Transverse colon (tissue), 4 donors: Measurements from ENCODE around the gene GNG14. TPM values are rescaled to one million over a fixed set of nuclear protein-coding genes. Genes with fewer than 3 reads are reported as not detected.
A peak's percentile ranks its signal among the peaks of the same experiment; 100 is the strongest.

ENCODE experiments used
- DNase-seq: peaks from one replicate; pipeline ENCODE4 v3.0.0-alpha.2; 2019
- H3K27ac ChIP-seq, 4 donors: fragments of 200-600 bp; sonication (generic); 2 replicates each; pipeline ENCODE4 v1.5.1; 2016 to 2018; ENCODE audit warnings: inconsistent platforms in 4 of 4
- H3K27me3 ChIP-seq: fragments of 200-600 bp; sonication (generic); 2 replicates; pipeline ENCODE4 v1.5.1; 2017; ENCODE audit warnings: inconsistent platforms
- H3K36me3 ChIP-seq, 4 donors: fragments of 200-600 bp; sonication (generic); 2 replicates each; pipeline ENCODE4 v1.5.1; 2017 to 2019; ENCODE audit warnings: inconsistent platforms in 4 of 4
- H3K4me1 ChIP-seq, 4 donors: fragments of 200-600 bp; sonication (generic); 2 replicates each; pipeline ENCODE4 v1.5.1; 2017 to 2020; ENCODE audit warnings: inconsistent platforms in 4 of 4
- H3K4me3 ChIP-seq, 4 donors: fragments of 200-600 bp; sonication (generic); 1 replicate in 1 of 4; 2 replicates in 3 of 4; pipeline versions ENCODE4 v1.5.1 to v1.6.1; 2017 to 2019; ENCODE audit warnings: inconsistent platforms in 4 of 4
- H3K9me3 ChIP-seq, 2 donors: fragments of 200-600 bp; sonication (generic); 2 replicates each; pipeline ENCODE4 v1.5.1; 2017 to 2019; ENCODE audit warnings: inconsistent platforms in 2 of 2
- CTCF ChIP-seq, 5 experiments: fragments of 200-600 bp in 3 of 5; fragments of 450-650 bp in 2 of 5; sonication (generic) in 3 of 5; IDR thresholded peaks; 1 replicate in 2 of 5; 2 replicates in 3 of 5; pipeline ENCODE4 v1.5.1; 2016 to 2017; ENCODE audit warnings: antibody characterized with exemption in 5 of 5, inconsistent platforms in 3 of 5, mild to moderate bottlenecking in 2 of 5, moderate library complexity in 1 of 5
- EP300 ChIP-seq: sonication (generic); formaldehyde crosslinking; IDR thresholded peaks from one replicate; pipeline ENCODE4 v1.6.1; 2017; ENCODE audit warnings: antibody characterized with exemption, low read depth
- POLR2A ChIP-seq: fragments of 450-650 bp; IDR thresholded peaks from one replicate; pipeline ENCODE4 v1.6.1; 2016; ENCODE audit warnings: antibody characterized with exemption, mild to moderate bottlenecking, moderate library complexity
- POLR2AphosphoS5 ChIP-seq, 3 donors: sonication (generic); formaldehyde crosslinking; IDR thresholded peaks; one replicate each; pipeline ENCODE4 v1.6.1; 2016; ENCODE audit warnings: antibody characterized with exemption in 3 of 3
- WGBS, 2 donors: methylation state at CpG; one replicate each; pipeline ENCODE4 v1.1.5; 2018; ENCODE audit warnings: low coverage in 1 of 2; 5-methylcytosine and 5-hydroxymethylcytosine counted together
- in situ Hi-C, 4 donors: fragments of 200-750 bp; cut with MboI; loops; one replicate each; pipeline versions ENCODE4 v1.15.0 to v1.15.1; 2017; ENCODE audit warnings: low sequenced_read_pairs in 3 of 4, low pct_ligation_motif_present in 1 of 4, low pct_unique_long_range_greater_than_20kb in 1 of 4
- intact Hi-C: fragments of 100-400 bp; cut with DNase I; formaldehyde crosslinking; loops from one replicate; pipeline ENCODE4 v1.15.1; 2023; ENCODE audit warnings: low total_unique reads
- total RNA-seq, 4 donors: library from RNA; depleted of rRNA; stranded (reverse); fragments of >200 nt; gene quantifications; one replicate each; pipeline ENCODE4 v1.1.0, GENCODE V29; 2016

The GNG14 gene
- total RNA-seq, 4 donors from 2014 or later = not detected

- H3K27ac ChIP-seq = no peak overlapping the region
- H3K4me1 ChIP-seq = peaks cover 0 to 19% (median 12%) of the 10 kb centered on the region in 4 donors
- H3K36me3 ChIP-seq = no peaks in the 10 kb centered on the region
- no peak for DNase-seq
- in situ Hi-C loops (no loop called here), intact Hi-C loops (no loop called here)
- WGBS, 2 donors = 90% methylated on average over 8 of the region's 16 CpGs; no CpG with 5 or more reads in 1 of the 2 donors
- H3K27me3 ChIP-seq = no peaks in the 10 kb centered on the region
- no peak overlapping the region for H3K4me3 ChIP-seq
- TF ChIP-seq POLR2AphosphoS5 (IDR thresholded peaks at IDR 0.05) = no peak
- TF ChIP-seq EP300 = no peak
- TF ChIP-seq POLR2A = no peak
- TF ChIP-seq CTCF (IDR thresholded peaks at IDR 0.05) = no peak
- no peaks in the 10 kb centered on the region for H3K9me3 ChIP-seq
Observed at GRCh38 chr19:12694641-12695040, 6.8 kb downstream of the GNG14 start.

GRCh38 chr19:12695096-12695495 lies 7.3 kb downstream of the GNG14 start:
- Histone ChIP-seq H3K4me3 (no peak overlapping the region), H3K9me3 (no peaks in the 10 kb centered on the region)
- in situ Hi-C loops = no loop called here

GRCh38 chr19:12695514-12695913 lies 7.7 kb downstream of the GNG14 start:
- intact Hi-C loops (no loop called here), in situ Hi-C loops (no loop called here)
- WGBS, 2 donors = 36% methylated on average over 1 of the region's 1 CpG; no CpG with 5 or more reads in 1 of the 2 donors
- Histone ChIP-seq H3K27me3 (no peaks in the 10 kb centered on the region), H3K4me1 (peaks cover 0 to 19% (median 12%) of the 10 kb centered on the region in 4 donors), H3K36me3 (no peaks in the 10 kb centered on the region), H3K9me3 (no peaks in the 10 kb centered on the region), H3K4me3 (peak overlapping the region in 3 of 4 donors; percentile 63 to 91 (median 77)), H3K27ac (no peak overlapping the region)
- no peak for DNase-seq
- TF ChIP-seq POLR2A = no peak
- TF ChIP-seq EP300 = no peak
- TF ChIP-seq CTCF (IDR thresholded peaks at IDR 0.05) = no peak
- no peak for TF ChIP-seq POLR2AphosphoS5 (IDR thresholded peaks at IDR 0.05)

More at GRCh38 chr19:12695096-12695495, 7.3 kb downstream of the GNG14 start:
- no peaks in the 10 kb centered on the region for H3K36me3 ChIP-seq
- 56% methylated on average over 2 of the region's 2 CpGs; no CpG with 5 or more reads in 1 of the 2 donors for WGBS, 2 donors
- no peak overlapping the region for H3K27ac ChIP-seq
- DNase-seq = no peak
- peaks cover 0 to 19% (median 12%) of the 10 kb centered on the region in 4 donors for H3K4me1 ChIP-seq
- TF ChIP-seq EP300 (no peak), POLR2A (no peak), POLR2AphosphoS5 (IDR thresholded peaks at IDR 0.05) (no peak), CTCF (IDR thresholded peaks at IDR 0.05) (no peak)
- intact Hi-C loops = no loop called here
- H3K27me3 ChIP-seq = no peaks in the 10 kb centered on the region

- TF ChIP-seq EP300 = no peak
- Histone ChIP-seq H3K4me1 (peaks cover 0 to 19% (median 12%) of the 10 kb centered on the region in 4 donors), H3K4me3 (peak overlapping the region; percentile 63 to 91 (median 81)), H3K27ac (peak overlapping the region; percentile 80 to 97 (median 88)), H3K9me3 (no peaks in the 10 kb centered on the region), H3K36me3 (peaks cover 0 to 4% (median under 1%) of the 10 kb centered on the region in 4 donors), H3K27me3 (no peaks in the 10 kb centered on the region)
- intact Hi-C loops = no loop called here
- DNase-seq = no peak
- in situ Hi-C loops = no loop called here
- 4% methylated on average over 28 of the region's 36 CpGs; no CpG with 5 or more reads in 1 of the 2 donors for WGBS, 2 donors
Observed at GRCh38 chr19:12695997-12696365, 8.2 kb downstream of the GNG14 start.
